ENCODE results near the gene AFG3L2. TPM values are rescaled to one million over a fixed set of nuclear protein-coding genes. Genes with fewer than 3 reads are reported as not detected.

AFG3L2 gene
- total RNA-seq, 1 experiment from 2014 or later, result 73.5 TPM

DNA sequence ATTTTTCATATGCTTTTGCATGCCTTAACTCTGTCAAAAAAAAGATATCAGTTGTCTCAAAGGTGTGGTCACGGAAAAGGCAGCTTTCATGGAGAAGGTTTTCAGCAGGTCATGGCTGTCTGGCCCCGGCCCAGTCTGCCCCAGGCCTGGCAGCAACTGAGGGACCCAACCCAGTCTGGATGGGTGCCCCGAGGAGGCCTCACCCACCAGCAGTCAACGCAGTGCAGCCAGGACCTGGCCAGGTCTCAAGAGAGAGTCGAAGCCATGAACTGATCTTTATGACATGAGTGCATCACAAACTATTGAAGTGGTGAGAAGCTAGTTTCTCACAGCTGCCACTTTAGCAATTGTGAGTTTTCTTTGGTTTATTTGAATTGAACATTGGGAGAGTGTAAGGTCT lies 61.1 kb downstream of the AFG3L2 start:
- Histone ChIP-seq H3K23ac (ENCODE audit: insufficient read length, low read depth, low read length) (no peak overlapping the region), H2AK5ac (ENCODE audit: insufficient read length, low read length) (no peak overlapping the region), H3K27ac (ENCODE audit: insufficient read length, low read depth, low read length) (no peak overlapping the region), H2BK12ac (ENCODE audit: insufficient read length, low read depth, low read length) (no peak overlapping the region), H3T11ph (ENCODE audit: low read length) (no peak overlapping the region), H2BK120ac (ENCODE audit: low read depth, low read length, poor library complexity, severe bottlenecking) (no peak overlapping the region), H3K18ac (ENCODE audit: insufficient read length, low read depth, low read length) (no peak overlapping the region), H3K79me2 (ENCODE audit: insufficient read depth, low read length) (no peaks in the 10 kb centered on the region), H3K4me2 (ENCODE audit: insufficient read depth, insufficient read length, low read length) (no peak overlapping the region), H4K8ac (replicated peaks; ENCODE audit: insufficient read length, low read depth, low read length) (no peak overlapping the region), H2BK15ac (ENCODE audit: low read depth, low read length) (no peak overlapping the region), H3K27me3 (ENCODE audit: insufficient read depth, low read length) (no peaks in the 10 kb centered on the region), H3K56ac (ENCODE audit: insufficient read length, low read depth, low read length) (no peak overlapping the region), H3K9ac (ENCODE audit: extremely low read depth, insufficient read length, low read length) (no peak overlapping the region), H3K23me2 (ENCODE audit: insufficient read length, low read depth, low read length, poor library complexity, severe bottlenecking) (no peaks in the 10 kb centered on the region), H2BK20ac (ENCODE audit: low read depth, low read length, poor library complexity, severe bottlenecking) (no peak overlapping the region), H4K91ac (ENCODE audit: insufficient read length, low read depth, low read length) (no peak overlapping the region), H3K79me1 (ENCODE audit: insufficient read depth, low read depth, low read length, poor library complexity, severe bottlenecking) (no peaks in the 10 kb centered on the region), H3K4ac (ENCODE audit: low read depth, low read length) (no peak overlapping the region), H3K9me3 (ENCODE audit: control insufficient read depth, low read depth, low read length) (peaks cover 4% of the 10 kb centered on the region), H3K4me1 (ENCODE audit: insufficient read depth, low read length) (no peaks in the 10 kb centered on the region), H2BK5ac (ENCODE audit: insufficient read length, low read length) (no peak overlapping the region), H3K14ac (ENCODE audit: insufficient read depth, low read length) (no peak overlapping the region), H4K5ac (ENCODE audit: insufficient read length, low read depth, low read length) (no peak overlapping the region), H2AFZ (ENCODE audit: low read length) (no peak overlapping the region), H4K20me1 (ENCODE audit: control insufficient read depth, insufficient read depth, insufficient read length) (no peaks in the 10 kb centered on the region)
- H3K4me1 Mint-ChIP-seq, result peaks cover 17 to 19% of the 10 kb centered on the region in 2 experiments
- peaks cover 26 to 77% (median 29%) of the 10 kb centered on the region in 3 experiments for H3K36me3 Mint-ChIP-seq (ENCODE audit: insufficient read depth in 1 of 3, low read depth in 3 of 3)
- H3K27me3 Mint-ChIP-seq (ENCODE audit: low read depth), result no peaks in the 10 kb centered on the region
- H3K9me3 Mint-ChIP-seq, result peaks cover 5 to 8% of the 10 kb centered on the region in 2 experiments; a peak in 4 of 5 replicates
- WGBS (ENCODE audit: extremely low coverage, insufficient read length, low lambda C conversion rate), result no CpG with 5 or more reads among the region's 5 CpGs
- TF ChIP-seq, protein P1, sequence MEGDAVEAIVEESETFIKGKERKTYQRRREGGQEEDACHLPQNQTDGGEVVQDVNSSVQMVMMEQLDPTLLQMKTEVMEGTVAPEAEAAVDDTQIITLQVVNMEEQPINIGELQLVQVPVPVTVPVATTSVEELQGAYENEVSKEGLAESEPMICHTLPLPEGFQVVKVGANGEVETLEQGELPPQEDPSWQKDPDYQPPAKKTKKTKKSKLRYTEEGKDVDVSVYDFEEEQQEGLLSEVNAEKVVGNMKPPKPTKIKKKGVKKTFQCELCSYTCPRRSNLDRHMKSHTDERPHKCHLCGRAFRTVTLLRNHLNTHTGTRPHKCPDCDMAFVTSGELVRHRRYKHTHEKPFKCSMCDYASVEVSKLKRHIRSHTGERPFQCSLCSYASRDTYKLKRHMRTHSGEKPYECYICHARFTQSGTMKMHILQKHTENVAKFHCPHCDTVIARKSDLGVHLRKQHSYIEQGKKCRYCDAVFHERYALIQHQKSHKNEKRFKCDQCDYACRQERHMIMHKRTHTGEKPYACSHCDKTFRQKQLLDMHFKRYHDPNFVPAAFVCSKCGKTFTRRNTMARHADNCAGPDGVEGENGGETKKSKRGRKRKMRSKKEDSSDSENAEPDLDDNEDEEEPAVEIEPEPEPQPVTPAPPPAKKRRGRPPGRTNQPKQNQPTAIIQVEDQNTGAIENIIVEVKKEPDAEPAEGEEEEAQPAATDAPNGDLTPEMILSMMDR (conservative IDR thresholded peaks at IDR 0.05), result no peak
- no peak overlapping the region for H3K4me3 Mint-ChIP-seq
- no peak for DNase-seq
- no peak overlapping the region for H3K27ac Mint-ChIP-seq
